NCI-H446 (cell line): ENCODE data around the gene SMCO1.
"Not testable (repeated sequence)": the region's sequence is repeated elsewhere in the genome, so short reads cannot be mapped to it uniquely, and the experiment has no call there.

Experiments
- DNase-seq, 2 experiments: peaks; one replicate each; lab custom pipeline; 2025; lab: John Stamatoyannopoulos, UW

SMCO1 gene

GRCh38 chr3:196521291-196521690 is 6.1 kb upstream of the SMCO1 start:
- DNase-seq = not testable (repeated sequence)

DNA sequence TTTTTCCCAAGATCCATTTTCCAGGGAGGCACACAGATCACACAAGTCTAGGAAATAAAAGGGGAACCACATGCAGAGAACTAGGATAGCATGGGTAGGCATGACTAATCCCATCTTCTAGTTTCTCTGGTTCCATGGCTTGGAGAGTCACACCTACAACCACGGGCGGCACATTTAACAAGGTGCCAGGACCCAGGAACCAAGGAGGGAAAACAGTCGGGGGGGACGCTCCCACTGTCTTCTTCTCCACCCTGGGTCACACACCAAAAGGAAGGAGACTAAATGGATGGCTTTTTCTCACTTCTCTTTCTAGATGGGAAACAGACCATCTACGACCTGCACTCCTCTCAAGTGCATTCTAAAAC is 4.6 kb upstream of the SMCO1 start:
- no peak for DNase-seq

- DNase-seq = peak; percentile 50 to 89
These were observed 4.0 kb upstream of the SMCO1 start for GRCh38 chr3:196518966-196519717.

GRCh38 chr3:196517919-196518318 is 2.8 kb upstream of the SMCO1 start:
- DNase-seq = peak in 1 of 2 experiments; percentile 61

DNA sequence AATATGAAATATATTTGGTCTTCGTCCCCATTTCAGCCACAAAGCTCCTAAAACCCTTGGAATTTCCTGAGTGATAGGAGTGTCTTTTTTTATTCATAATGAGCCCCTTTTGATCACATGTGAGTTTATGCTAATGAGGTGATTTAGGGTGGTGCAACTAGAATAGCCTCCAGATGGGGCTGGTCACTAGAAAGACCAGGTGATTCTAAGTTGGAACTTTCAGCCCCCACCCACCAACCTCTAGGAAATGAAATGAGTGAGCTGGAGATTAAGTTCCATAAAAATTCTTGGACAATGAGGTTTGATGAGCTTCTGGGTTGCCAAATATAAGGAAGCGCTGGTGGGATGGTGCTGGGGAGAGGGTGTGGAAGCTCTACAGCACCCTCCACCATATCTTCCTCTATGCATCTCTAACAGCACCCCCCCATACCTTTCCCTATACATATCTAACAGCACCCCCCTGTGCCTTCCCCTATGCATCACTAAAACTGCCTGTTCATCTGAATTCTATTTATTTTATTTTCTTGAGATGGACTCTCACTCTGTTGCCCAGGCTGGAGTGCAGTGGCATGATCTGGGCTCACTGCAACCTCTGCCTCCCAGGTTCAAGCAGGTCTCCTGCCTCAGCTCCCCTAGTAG is 2.1 kb upstream of the SMCO1 start:
- no peak for DNase-seq

GRCh38 chr3:196514350-196514716 is 813 bp downstream of the SMCO1 start:
- DNase-seq = no peak

- DNase-seq = no peak
These were observed 1.3 kb downstream of the SMCO1 start for GRCh38 chr3:196513697-196514349.

DNA sequence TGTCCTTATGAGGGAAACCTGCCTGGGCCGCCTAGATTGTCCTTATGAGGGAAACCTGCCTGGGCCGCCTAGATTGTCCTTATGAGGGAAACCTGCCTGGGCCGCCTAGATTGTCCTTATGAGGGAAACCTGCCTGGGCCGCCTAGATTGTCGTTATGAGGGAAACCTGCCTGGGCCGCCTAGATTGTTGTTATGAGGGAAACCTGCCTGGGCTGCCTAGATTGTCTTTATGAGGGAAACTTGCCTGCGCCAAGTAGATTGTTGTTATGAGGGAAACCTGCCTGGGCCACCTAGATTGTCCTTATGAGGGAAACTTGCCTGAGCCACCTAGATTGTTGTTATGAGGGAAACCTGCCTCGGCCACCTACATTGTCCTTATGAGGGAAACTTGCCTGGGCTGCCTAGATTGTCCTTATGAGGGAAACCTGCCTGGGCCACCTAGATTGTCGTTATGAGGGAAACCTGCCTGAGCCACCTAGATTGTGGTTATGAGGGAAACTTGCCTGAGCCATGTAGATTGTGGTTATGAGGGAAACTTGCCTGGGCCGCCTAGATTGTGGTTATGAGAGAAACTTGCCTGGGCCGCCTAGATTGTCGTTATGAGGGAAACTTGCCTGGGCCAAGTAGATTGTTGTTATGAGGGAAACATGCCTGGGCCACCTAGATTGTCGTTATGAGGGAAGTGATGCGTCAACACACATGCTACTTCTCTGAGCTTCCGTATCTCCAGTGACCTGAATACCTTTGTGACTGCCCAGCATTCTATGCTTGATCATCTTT is 3.3 kb downstream of the SMCO1 start:
- DNase-seq = not testable (repeated sequence)

DNA sequence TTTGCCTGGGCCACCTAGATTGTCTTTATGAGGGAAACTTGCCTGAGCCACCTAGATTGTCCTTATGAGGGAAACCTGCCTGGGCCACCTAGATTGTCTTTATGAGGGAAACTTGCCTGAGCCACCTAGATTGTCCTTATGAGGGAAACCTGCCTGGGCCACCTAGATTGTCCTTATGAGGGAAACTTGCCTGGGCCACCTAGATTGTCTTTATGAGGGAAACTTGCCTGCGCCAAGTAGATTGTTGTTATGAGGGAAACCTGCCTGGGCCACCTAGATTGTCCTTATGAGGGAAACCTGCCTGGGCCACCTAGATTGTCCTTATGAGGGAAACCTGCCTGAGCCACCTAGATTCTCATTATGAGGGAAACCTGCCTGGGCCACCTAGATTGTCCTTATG is 4.0 kb downstream of the SMCO1 start:
- not testable (repeated sequence) for DNase-seq

- DNase-seq = no peak
These were observed 8.5 kb downstream of the SMCO1 start for GRCh38 chr3:196506687-196507086.

DNA sequence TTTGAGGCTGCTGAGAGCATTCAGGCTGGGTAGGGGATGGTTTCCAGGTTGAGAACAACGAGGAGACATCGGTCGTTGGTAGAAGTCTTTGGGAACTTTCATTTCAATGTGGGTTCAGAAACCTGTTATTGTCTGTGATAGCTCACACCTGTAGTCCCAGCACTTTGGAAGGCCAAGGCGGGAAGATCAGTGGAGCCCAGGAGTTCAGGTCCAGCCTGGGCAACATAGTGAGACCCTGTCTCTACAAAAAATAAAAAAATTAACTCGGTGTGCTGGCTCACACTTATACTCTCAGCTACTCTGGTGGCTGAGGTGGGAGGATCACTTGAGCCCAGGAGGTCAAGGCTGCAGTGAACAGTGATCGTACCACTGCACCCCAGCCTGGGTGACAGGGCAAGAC is 10.6 kb downstream of the SMCO1 start:
- DNase-seq = no peak

GRCh38 chr3:196504077-196504398 is 11.1 kb downstream of the SMCO1 start:
- not testable (repeated sequence) for DNase-seq

DNA sequence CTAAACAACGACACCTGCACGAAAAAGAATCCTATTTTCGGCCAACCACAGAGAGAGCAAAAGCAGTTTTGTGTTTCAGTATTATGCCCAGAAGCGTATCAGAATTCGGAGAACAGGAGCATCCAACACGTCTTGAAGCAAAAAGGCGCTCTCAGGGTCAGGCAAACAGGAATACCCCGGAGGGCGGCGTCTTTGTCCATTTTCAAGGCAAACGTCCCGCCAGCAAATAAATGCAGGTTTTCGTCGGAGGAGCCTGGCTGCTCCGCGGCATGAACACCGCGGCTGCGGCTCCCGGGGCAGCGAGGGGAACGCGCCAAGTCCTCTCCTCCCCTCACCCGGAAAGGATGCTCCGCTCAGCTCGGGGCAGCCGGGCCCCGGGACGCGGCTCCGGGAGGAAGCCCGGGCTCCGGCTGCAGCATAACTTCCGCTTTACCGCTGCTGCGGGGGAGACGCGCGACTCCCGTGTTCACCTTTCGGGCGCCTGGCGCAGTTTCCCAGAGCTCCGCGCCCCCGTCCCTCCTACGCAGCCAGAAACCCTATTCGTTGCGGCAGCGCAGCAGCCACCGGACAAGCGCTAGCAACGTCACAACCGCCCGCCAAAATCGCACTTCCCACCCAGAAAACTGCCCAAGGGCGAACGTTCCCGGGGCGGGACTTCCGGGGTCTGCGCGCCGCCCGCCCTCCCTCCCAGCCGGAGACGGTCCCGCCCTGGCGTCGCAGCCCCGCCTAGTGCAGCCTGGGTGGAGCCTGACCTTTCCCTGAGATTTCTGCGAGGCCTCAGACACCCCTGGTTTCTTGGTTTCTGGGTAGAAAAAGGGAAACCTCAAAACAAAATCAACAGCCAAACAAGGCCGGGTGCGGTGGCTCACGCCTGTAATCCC is 11.7 kb downstream of the SMCO1 start, which contains the start of gene RNF168:
Gene RNF168 (minus strand): TSS at position 573 of the 881 bp plus-strand sequence. CDS start 595 bp downstream, outside the sequence.
- DNase-seq = peak; percentile 94 to 97

DNA sequence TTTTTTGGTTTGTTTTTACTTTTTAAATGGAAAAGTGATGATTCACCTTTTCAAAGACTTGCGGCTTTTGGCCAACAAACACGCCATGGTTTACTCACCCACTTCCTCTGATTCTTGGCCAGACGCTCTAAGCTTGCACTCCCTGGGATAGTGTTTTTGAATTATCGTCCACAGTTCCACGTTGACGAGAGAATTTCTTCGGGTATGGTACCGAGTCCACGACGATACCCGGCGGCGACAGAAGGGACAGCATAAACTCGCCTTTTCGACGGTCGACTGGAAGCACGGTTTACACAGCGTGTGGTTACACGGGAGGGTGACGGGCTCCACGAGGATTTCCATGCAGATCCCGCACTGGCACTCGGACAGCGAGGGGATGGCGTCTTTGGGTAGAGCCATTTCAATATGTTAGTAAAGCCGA is 12.4 kb downstream of the SMCO1 start:
- peak in 1 of 2 experiments; percentile 43 for DNase-seq

DNA sequence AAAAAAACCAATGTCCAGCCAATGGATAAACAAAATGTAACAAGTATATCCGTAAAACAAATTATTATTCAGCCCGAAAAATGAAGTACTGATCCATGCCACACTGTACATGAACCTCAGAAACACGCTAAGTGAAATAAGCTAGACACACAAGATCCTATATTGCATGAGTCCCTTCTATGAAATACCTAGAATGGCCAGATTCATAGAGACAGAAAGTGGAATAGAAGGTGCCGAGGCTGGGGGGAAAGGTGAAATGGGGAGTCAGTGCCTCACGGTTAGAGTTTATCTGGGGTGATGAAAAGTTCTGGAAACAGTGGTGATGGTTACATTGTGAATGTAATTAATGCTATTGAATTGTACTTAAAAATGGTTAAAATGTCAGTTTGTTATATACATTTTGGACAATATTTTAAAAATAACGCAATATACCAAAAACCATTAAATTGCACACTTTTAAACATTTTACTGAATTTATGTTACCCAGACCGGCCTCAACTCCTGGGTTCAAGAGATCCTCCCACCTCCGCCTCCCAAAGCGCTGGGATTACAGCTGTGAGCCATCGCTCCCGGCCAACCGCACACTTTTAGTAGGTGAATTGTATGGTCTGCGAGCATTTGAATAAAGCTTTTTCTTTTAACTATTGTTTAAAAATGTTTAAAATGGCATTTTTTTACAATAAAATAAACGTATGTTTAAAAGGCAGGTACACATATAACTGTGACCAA is 13.7 kb downstream of the SMCO1 start:
- DNase-seq = no peak

DNA sequence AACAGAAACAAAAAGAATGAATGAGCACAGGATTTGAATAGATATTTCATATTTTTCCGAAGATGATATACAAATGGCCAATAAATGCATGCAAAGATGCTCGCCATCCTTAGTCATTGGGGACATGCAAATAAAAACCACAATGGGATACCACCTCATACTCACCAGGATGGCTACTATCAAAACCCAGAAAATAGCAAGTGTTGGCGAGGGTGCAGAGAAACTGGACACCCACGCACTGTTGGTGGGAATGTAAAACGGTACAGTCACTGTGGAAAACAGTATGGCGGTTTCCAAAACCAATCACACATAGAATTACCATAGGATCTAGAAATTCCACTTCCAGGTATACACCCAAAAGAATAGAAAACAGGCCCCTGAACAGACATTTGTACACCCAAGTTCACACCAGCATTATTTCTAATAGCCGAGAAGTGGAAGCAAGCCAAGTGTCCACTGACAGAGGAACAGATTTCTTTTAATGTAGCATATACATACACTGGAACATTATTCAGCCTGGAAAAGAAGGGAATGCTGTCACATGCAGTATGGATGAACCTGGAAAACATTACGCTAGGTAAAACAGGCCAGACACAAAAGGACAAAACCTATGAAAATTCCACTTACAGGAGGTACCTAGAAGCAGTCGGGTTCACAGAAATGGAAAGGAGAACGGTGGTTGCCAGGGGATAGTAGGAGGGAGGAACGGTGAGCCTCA is 15.2 kb downstream of the SMCO1 start:
- no peak for DNase-seq

DNA sequence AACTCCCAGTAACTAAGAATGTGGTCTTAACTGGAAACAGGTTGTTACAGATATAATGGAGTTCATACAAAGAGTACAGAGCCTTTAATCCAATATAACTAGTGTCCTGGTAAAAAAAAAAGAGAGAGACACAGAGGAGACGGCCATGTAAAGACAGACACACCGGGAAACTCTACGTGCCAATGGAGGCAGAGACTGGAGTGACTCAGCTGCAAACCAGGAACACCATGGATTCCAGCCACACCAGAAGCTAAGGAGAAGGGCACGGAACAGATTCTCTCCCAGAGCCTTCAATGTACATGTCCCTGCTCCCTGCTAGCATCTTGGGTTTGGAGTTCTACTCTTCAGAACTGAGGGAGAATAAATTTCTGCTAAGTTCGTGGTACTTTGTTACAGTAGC is 16.1 kb downstream of the SMCO1 start:
- no peak for DNase-seq

- no peak for DNase-seq
These were observed 16.8 kb downstream of the SMCO1 start for GRCh38 chr3:196498297-196498696.

DNA sequence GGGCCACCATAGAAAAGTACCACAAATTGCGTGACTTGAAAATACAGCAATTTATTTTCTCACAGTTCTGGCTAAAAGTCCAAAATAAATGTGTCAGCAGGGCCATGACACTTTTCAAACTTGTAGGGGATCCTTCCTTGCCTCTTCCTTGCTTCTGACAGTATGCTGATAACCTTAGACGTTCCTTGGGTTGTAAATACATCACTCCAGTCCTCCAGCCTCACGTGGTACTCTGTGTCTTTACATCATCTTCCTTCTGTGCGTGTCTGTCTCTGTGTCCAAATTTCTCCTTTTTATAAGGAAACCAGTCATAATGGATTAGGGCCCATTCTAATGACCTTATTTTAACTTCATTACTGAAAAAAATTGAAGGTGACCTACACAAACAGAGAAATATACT is 19.0 kb downstream of the SMCO1 start:
- DNase-seq = no peak

DNA sequence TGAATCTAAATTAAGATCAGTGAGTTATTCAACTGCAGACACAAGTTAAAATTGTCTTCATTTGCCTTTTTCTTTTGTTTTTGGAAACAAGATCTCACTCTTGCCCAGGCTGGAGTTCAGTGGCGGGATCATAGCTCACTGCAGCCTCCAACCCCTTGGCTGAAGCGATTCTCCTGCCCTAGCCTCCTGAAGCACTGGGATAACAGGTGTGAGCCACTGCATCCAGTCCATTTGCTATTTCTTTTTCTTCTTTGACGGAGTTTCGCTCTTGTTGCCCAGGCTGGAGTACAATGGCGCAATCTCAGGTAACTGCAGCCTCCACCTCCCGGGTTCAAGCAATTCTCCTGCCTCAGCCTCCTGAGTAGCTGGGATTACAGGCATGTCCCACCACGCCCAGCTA is 21.9 kb downstream of the SMCO1 start:
- DNase-seq = no peak
